Right cardiac atrium (tissue), 5 donors: Measurements from ENCODE around the gene MRPS12. TPM values are rescaled to one million over a fixed set of nuclear protein-coding genes. Genes with fewer than 3 reads are reported as not detected.

Source experiments
- ATAC-seq, 2 donors: fragments of 200-7000 bp; cut with Tn5 transposase; one replicate each; pipeline versions ENCODE4 v1.8.0 to v1.9.1; 2020; ENCODE audit warnings: moderate library complexity in 2 of 2, mild to moderate bottlenecking in 1 of 2
- DNase-seq, 3 donors: peaks; one replicate each; pipeline ENCODE4 v3.0.0-alpha.2; 2020
- H3K27ac ChIP-seq: one replicate; pipeline ENCODE4 v1.5.1; 2013; ENCODE audit warnings: mild to moderate bottlenecking, low read length, control low read depth, moderate library complexity
- H3K27me3 ChIP-seq: one replicate; pipeline ENCODE4 v1.6.1; 2013; ENCODE audit not compliant: control insufficient read depth, insufficient read depth
- H3K4me1 ChIP-seq: one replicate; pipeline ENCODE4 v1.6.1; 2013; ENCODE audit warnings: low read length; ENCODE audit not compliant: control insufficient read depth, insufficient read depth
- H3K4me3 ChIP-seq: one replicate; pipeline ENCODE4 v1.5.1; 2013; ENCODE audit warnings: low read length, control low read depth
- H3K9me3 ChIP-seq: one replicate; pipeline ENCODE4 v1.6.1; 2013; ENCODE audit warnings: low read length; ENCODE audit not compliant: control insufficient read depth
- WGBS: extraction: QIAGEN DNeasy Blood & Tissue Kit; methylation state at CpG from one replicate; pipeline ENCODE4 v1.1.7; 2013; 5-methylcytosine and 5-hydroxymethylcytosine counted together
- intact Hi-C, 4 donors: fragments of 100-400 bp; cut with DNase I; formaldehyde crosslinking; loops; one replicate each; pipeline versions ENCODE4 v1.11.0 to v1.14.0; 2022 to 2023
- polyA plus RNA-seq: library from polyadenylated mRNA; stranded (reverse); fragments of 200-250 nt; gene quantifications from one replicate; pipeline ENCODE4 v1.2.3, GENCODE V29; 2013
- total RNA-seq, 4 donors: library from RNA; stranded (reverse); fragmentation: NEBNext Ultra II Directional; extraction: Animal tissue kit (Norgen Biotek cat#: 25700); gene quantifications; one replicate each; pipeline ENCODE4 v1.2.1, GENCODE V29; 2021
- donor health status: healthy with polysubstance abuse.
- donor health status: DM: no; HTN: yes; CAD: no.
- donor health status: DM: no; HTN: no; CAD: no.
- donor health status: DM: no; HTN: yes; CAD: no; lungs with severe emphysema.
- donor health status: DM: yes; HTN: yes; CAD: no.

Gene MRPS12
- total and polyA plus RNA-seq, 5 donors: 49.9 to 80.5 (median 62.2) TPM

GRCh38 chr19:38920602-38921419, 9.9 kb upstream of the MRPS12 start:
- ATAC-seq (no peak), DNase-seq (no peak)
- Histone ChIP-seq H3K4me3 (no peak overlapping the region), H3K4me1 (no peaks in the 10 kb centered on the region), H3K27me3 (no peaks in the 10 kb centered on the region), H3K27ac (no peak overlapping the region), H3K9me3 (no peaks in the 10 kb centered on the region)
- WGBS: 66% methylated on average over 14 of the region's 14 CpGs
- intact Hi-C loops: loop anchor here in 1 of 4 donors (10.0 kb wide), 1 partner anchor 296 kb away; no protein-coding TSS in a partner anchor

- no peaks in the 10 kb centered on the region for H3K27me3 ChIP-seq
- DNase-seq (peak in 1 of 3 donors; percentile 37), ATAC-seq (no peak)
- no peak overlapping the region for H3K27ac ChIP-seq
- H3K4me3 ChIP-seq: no peak overlapping the region
- H3K9me3 ChIP-seq: no peaks in the 10 kb centered on the region
- WGBS: 91% methylated on average over 20 of the region's 20 CpGs
- no peaks in the 10 kb centered on the region for H3K4me1 ChIP-seq
- intact Hi-C loops: loop anchor here in 1 of 4 donors (10.0 kb wide), 1 partner anchor 297 kb away; no protein-coding TSS in a partner anchor
These were observed 9.1 kb upstream of the MRPS12 start for GRCh38 chr19:38921420-38922274.

- ATAC-seq: no peak
- intact Hi-C loops: loop anchor here in 1 of 4 donors (10.0 kb wide), 1 partner anchor 298 kb away; no protein-coding TSS in a partner anchor
These were observed 8.3 kb upstream of the MRPS12 start for GRCh38 chr19:38922482-38922881.

GRCh38 chr19:38924388-38924787, 6.4 kb upstream of the MRPS12 start:
- no peak for ATAC-seq
- H3K27ac ChIP-seq: no peak overlapping the region
- no peaks in the 10 kb centered on the region for H3K9me3 ChIP-seq
- H3K4me1 ChIP-seq: no peaks in the 10 kb centered on the region
- DNase-seq: no peak
- intact Hi-C loops: loop anchor here in 1 of 4 donors (10.0 kb wide), 1 partner anchor 300 kb away; no protein-coding TSS in a partner anchor
- no peak overlapping the region for H3K4me3 ChIP-seq
- no peaks in the 10 kb centered on the region for H3K27me3 ChIP-seq
- 94% methylated on average over 7 of the region's 7 CpGs for WGBS

More at GRCh38 chr19:38922482-38922881, 8.3 kb upstream of the MRPS12 start:
- Histone ChIP-seq H3K27me3 (no peaks in the 10 kb centered on the region), H3K27ac (no peak overlapping the region), H3K4me3 (no peak overlapping the region), H3K9me3 (no peaks in the 10 kb centered on the region), H3K4me1 (no peaks in the 10 kb centered on the region)
- DNase-seq: no peak
- 87% methylated on average over 5 of the region's 5 CpGs for WGBS

GRCh38 chr19:38928391-38929001, 2.2 kb upstream of the MRPS12 start:
- ATAC-seq (no peak), DNase-seq (no peak)
- intact Hi-C loops: loop anchor here in 1 of 4 donors (10.0 kb wide), 1 partner anchor 304 kb away; no protein-coding TSS in a partner anchor
- Histone ChIP-seq H3K4me1 (no peaks in the 10 kb centered on the region), H3K9me3 (no peaks in the 10 kb centered on the region), H3K4me3 (no peak overlapping the region), H3K27ac (no peak overlapping the region), H3K27me3 (no peaks in the 10 kb centered on the region)
- 78% methylated on average over 4 of the region's 4 CpGs for WGBS

- H3K4me1 ChIP-seq: no peaks in the 10 kb centered on the region
These were observed 592 bp upstream of the MRPS12 start, which contains the start of gene SARS2 for GRCh38 chr19:38929929-38930775. SARS2 (minus strand) TSS chr19:38930763; CDS start chr19:38930736, 27 bp downstream.

GRCh38 chr19:38931521-38931793, 713 bp downstream of the MRPS12 start:
- WGBS: 32% methylated on average over 8 of the region's 8 CpGs
- Histone ChIP-seq H3K9me3 (no peaks in the 10 kb centered on the region), H3K4me3 (peak overlapping the region; percentile 87), H3K27me3 (no peaks in the 10 kb centered on the region), H3K4me1 (no peaks in the 10 kb centered on the region), H3K27ac (no peak overlapping the region)
- DNase-seq: no peak
- no peak for ATAC-seq
- intact Hi-C loops: loop anchor here in 1 of 4 donors (5.0 kb wide), 1 partner anchor 79 kb away; no protein-coding TSS in a partner anchor

More at GRCh38 chr19:38929929-38930775, 592 bp upstream of the MRPS12 start, which contains the start of gene SARS2:
- Histone ChIP-seq H3K27me3 (no peaks in the 10 kb centered on the region), H3K9me3 (no peaks in the 10 kb centered on the region), H3K27ac (peak within 1 kb of the TSS; percentile 75), H3K4me3 (peak within 1 kb of the TSS; percentile 87)
- intact Hi-C loops: loop anchor here in 2 of 4 donors (5.0 to 10.0 kb wide), 2 partner anchors 78 to 305 kb away; no protein-coding TSS in a partner anchor
- ATAC-seq: peak; percentile 86 to 88
- peak; percentile 92 to 97 (median 97) for DNase-seq
- 3% methylated on average over 49 of the region's 49 CpGs for WGBS

- peak in 2 of 3 donors; percentile 60 to 71 for DNase-seq
These were observed 1.9 kb downstream of the MRPS12 start for GRCh38 chr19:38932425-38933179.

GRCh38 chr19:38933544-38933943, 2.8 kb downstream of the MRPS12 start:
- H3K4me3 ChIP-seq: no peak overlapping the region
- WGBS: 92% methylated on average over 4 of the region's 4 CpGs
- H3K4me1 ChIP-seq: no peaks in the 10 kb centered on the region
- H3K27me3 ChIP-seq: no peaks in the 10 kb centered on the region
- no peak overlapping the region for H3K27ac ChIP-seq
- peak in 1 of 3 donors; percentile 9 for DNase-seq
- no peaks in the 10 kb centered on the region for H3K9me3 ChIP-seq
- intact Hi-C loops: loop anchor here in 1 of 4 donors (5.0 kb wide), 1 partner anchor 81 kb away; no protein-coding TSS in a partner anchor
- ATAC-seq: no peak

More at GRCh38 chr19:38932425-38933179, 1.9 kb downstream of the MRPS12 start:
- H3K9me3 ChIP-seq: no peaks in the 10 kb centered on the region
- 88% methylated on average over 29 of the region's 29 CpGs for WGBS
- no peak overlapping the region for H3K27ac ChIP-seq
- ATAC-seq: no peak
- no peaks in the 10 kb centered on the region for H3K27me3 ChIP-seq
- no peaks in the 10 kb centered on the region for H3K4me1 ChIP-seq
- intact Hi-C loops: loop anchor here in 1 of 4 donors (5.0 kb wide), 1 partner anchor 80 kb away; no protein-coding TSS in a partner anchor
- H3K4me3 ChIP-seq: no peak overlapping the region
